SU-DHL-6 (cell line): Measurements from ENCODE around the gene FKBP2.

Experiments
- CTCF ChIP-seq: fragments of 200-600 bp; sonication (generic); IDR thresholded peaks from one replicate; pipeline ENCODE4 v1.5.1; 2017; ENCODE audit warnings: antibody characterized with exemption, mild to moderate bottlenecking, low read length, moderate library complexity; ENCODE audit not compliant: insufficient read depth, poor library complexity, severe bottlenecking
- EZH2phosphoT487 ChIP-seq: fragments of 200-600 bp; sonication (generic), shearing (Covaris generic); conservative IDR thresholded peaks from 2 replicates; pipeline ENCODE4 v1.6.1; 2018; ENCODE audit warnings: mild to moderate bottlenecking, antibody characterized with exemption, low read length, moderate library complexity, mixed read lengths

- TF ChIP-seq CTCF (no peak), EZH2phosphoT487 (no peak)
Observed at GRCh38 chr11:64238076-64238475, 2.8 kb upstream of the FKBP2 start.
